AG10803 (cell line): ENCODE results near the gene PML.
A peak's percentile ranks its signal among the peaks of the same experiment; 100 is the strongest.
"Not testable (repeated sequence)": the region's sequence is repeated elsewhere in the genome, so short reads cannot be mapped to it uniquely, and the experiment has no call there.

ENCODE experiments used
- DNase-seq: peaks from one replicate; pipeline ENCODE4 v3.0.0; 2010; ENCODE audit warnings: low read depth
- H3K4me3 ChIP-seq: 2 replicates; pipeline ENCODE4 v1.5.1; 2011; ENCODE audit warnings: mild to moderate bottlenecking, low read length, control low read depth
- TF ChIP-seq, protein P1 (sequence below): conservative IDR thresholded peaks from 2 replicates; pipeline ENCODE4 v1.5.1; 2011; ENCODE audit warnings: mild to moderate bottlenecking, low read length, control low read depth, inconsistent platforms

Gene PML

DNA sequence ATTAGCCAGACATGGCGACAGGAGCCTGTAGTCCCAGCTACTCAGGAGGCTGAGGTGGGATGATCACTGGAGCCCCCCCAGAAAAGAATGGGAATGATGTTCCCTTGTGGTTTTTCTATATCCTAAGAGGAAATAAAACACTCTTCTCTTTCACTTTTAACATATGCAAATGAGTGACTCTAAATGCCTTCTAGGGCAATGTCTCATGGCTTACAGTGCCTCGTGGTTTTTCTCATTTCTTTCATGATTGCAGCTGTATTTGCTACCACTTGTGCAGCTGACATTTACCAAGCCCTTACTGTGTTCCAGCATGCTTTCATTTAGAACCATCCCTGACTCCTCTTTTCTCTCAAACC is 28.8 kb upstream of the PML start:
- peak; percentile 54 for DNase-seq
- H3K4me3 ChIP-seq = no peak overlapping the region
- TF ChIP-seq, protein P1, sequence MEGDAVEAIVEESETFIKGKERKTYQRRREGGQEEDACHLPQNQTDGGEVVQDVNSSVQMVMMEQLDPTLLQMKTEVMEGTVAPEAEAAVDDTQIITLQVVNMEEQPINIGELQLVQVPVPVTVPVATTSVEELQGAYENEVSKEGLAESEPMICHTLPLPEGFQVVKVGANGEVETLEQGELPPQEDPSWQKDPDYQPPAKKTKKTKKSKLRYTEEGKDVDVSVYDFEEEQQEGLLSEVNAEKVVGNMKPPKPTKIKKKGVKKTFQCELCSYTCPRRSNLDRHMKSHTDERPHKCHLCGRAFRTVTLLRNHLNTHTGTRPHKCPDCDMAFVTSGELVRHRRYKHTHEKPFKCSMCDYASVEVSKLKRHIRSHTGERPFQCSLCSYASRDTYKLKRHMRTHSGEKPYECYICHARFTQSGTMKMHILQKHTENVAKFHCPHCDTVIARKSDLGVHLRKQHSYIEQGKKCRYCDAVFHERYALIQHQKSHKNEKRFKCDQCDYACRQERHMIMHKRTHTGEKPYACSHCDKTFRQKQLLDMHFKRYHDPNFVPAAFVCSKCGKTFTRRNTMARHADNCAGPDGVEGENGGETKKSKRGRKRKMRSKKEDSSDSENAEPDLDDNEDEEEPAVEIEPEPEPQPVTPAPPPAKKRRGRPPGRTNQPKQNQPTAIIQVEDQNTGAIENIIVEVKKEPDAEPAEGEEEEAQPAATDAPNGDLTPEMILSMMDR = no peak

DNA sequence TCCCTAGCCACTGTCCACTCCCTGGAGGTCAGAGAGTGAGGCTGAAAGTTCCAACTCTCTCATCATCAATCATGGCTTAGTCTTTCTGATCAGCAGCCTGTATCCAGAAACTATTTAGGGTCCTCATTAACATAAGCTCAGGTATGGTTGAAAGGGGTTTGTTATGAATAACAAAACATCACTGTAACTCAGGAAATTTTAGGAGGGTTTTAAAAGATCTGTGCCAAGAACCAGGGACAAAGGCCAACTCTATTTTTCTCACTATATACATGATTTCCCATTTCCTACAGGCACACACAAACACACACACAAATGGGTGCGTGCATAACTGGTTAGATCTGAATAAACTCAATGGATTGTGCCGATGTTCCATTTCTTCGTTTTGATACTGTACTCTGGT is 26.1 kb upstream of the PML start:
- TF ChIP-seq, protein P1 = no peak
- no peak overlapping the region for H3K4me3 ChIP-seq
- no peak for DNase-seq

DNA sequence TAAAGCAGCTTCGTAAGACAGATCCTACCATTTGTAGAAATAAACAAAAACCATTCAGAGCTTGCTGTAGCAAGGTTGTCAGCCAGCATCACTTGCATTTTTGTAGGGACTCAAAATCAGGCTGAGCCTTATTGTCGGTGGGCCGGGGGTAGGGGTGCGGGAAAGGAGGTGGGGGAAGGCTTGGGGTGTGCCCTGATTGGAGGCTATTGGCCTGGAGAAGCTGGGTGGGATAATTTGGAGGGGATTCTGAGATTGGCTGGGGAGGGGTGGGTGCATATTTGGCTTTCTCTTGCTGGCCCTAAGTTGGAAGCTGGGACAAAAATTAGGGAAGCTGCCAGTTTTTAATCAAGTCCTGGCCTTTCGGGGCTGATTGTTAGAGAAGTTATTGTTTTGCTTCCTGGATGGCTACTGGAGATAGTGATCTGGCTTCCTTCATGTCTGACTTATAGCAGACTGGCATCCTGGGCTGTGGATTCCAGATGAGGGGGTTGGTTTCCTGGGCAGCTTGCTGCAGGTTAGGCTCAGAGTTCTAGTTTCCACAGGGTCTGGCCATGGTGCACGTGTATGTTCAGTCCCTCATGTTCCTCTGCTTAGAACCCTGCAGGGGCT is 25.3 kb upstream of the PML start:
- TF ChIP-seq, protein P1 = no peak
- no peak overlapping the region for H3K4me3 ChIP-seq
- DNase-seq = no peak

DNA sequence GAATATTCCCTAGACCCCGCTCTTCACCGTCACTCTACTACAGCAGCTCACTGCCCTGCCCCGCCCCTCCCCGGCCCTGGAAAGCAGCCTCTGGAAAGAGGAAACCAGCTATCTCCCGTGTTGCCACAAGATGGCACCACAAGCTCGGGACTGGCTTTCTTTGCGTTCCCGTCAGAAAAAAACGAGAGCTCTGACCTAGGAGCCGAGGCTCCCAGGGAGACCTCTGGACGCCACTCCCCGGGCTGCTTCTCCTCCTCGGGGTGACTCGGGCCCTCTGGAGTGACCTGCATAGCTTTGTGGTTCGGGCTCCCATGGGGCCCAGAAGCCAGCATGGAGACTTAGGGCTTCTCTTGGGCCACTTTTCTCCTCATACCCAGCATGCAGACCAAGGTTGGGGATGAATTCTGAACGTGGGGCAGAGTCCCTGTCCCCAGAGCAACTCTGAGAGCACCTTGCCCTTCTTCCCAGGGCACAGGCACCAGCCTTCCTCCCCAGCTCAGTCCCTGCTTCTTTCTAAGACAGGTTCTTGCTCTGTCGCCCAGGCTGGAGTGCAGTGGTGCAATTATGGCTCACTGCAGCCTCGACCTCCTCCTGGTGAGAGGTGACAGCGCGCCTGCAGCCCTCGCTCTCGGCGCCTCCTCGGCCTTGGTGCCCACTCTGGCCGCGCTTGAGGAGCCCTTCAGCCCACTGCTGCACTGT is 21.4 kb upstream of the PML start:
- TF ChIP-seq, protein P1 = peak; percentile 91
- peak overlapping the region; percentile 14; the same call in 1 of the 2 replicates for H3K4me3 ChIP-seq
- DNase-seq = peak; percentile 76

DNA sequence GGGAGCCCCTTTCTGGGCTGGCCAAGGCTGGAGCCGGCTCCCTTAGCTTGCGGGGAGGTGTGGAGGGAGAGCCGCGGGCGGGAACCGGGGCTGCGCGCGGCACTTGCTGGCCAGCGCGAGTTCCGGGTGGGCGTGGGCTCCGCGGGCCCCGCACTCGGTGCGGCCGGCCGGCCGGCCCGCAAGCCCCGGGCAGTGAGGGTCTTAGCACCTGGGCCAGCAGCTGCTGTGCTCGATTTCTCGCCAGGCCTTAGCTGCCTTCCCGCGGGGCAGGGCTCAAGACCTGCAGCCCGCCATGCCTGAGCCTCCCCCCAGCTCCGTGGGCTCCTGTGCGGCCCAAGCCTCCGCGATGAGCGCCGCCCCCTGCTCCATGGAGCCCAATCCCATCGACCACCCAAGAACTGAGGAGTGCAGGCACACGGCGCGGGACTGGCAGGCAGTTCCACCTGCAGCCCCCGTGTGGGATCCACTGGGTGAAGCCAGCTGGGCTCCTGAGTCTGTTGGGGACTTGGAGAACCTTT is 20.8 kb upstream of the PML start:
- DNase-seq, H3K4me3 ChIP-seq: not testable (repeated sequence)

DNA sequence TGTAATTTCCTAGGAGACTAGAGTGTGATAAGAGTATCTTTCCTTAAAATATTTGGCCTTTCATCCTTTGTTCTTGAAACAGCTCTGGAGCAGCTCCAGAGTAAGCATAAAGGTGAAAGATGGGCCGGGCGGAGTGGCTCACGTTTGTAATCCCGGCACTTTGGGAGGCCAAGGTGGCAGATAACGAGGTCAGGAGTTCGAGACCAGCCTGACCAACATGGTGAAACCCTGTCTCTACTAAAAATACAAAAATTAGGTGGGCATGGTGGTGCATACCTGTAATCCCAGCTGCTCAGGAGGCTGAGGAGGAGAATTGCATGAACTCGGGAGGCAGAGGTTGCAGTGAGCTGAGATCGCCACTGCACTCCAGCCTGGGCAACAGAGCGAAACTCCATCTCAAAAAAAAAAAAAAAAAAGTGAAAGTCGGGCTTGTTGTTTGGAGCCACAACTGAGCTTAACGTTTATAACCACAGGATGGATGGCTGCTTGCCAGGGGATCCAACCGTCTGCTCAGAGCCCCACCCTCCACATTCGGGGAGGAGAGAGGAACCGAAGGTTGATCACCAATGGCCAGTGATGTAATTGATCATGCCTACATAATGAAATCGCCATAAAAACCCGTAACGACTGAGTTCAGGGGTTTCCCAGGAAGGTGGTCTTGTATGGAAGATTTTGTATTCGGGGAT is 18.9 kb upstream of the PML start:
- DNase-seq = not testable (repeated sequence)

DNA sequence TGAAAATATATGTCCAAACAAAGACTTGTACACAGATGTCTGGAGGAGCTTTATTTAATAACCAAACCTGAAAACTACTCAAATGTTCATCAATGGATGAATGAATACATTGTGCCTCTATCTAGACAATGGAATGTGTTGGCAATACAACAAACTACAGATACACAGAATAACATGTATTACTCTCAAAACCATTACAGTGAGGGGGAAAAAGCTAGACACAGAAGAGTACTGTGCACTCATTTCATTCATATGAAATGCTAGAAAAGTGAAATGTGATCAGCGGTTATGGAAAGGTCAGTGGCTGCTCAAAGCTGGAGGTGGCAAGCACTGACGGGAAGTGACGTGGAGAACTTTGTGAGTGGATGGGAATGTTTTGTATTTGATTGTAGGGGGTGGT is 15.6 kb upstream of the PML start:
- TF ChIP-seq, protein P1 = no peak

More for the DNA sequence above, 18.9 kb upstream of the PML start:
- not testable (repeated sequence) for H3K4me3 ChIP-seq

DNA sequence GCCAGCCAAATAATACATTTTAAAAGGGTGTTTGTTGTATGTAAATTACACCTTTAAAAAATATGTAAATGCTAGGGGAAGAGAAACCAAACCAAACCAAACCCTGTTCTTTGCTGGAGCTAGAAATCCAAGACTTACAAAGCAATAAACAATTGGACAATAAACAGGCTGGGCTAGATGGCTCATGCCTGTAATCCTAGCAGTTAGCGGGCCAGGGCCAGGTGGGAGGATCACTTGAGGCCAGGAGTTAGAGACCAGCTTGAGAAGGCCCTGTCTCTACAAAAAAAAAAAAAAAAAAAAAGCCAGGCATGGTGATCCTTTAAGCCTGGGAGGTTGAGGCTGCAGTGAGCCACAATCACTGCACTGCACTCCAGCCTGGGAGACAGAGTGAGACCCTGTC is 14.9 kb upstream of the PML start:
- TF ChIP-seq, protein P1 = no peak
- no peak overlapping the region for H3K4me3 ChIP-seq
- no peak for DNase-seq

More for the DNA sequence above, 15.6 kb upstream of the PML start:
- no peak overlapping the region for H3K4me3 ChIP-seq
- no peak for DNase-seq
